GM10266 (cell line): Measurements from ENCODE around the gene MYOCD.

ENCODE experiments used
- DNase-seq: peaks from one replicate; pipeline ENCODE4 v3.0.0; 2012; ENCODE audit errors: extremely low spot score
- TF ChIP-seq, protein P1 (sequence below): IDR thresholded peaks from 2 replicates; pipeline ENCODE4 v1.5.1; 2012; ENCODE audit warnings: mild to moderate bottlenecking, low read depth; ENCODE audit not compliant: control insufficient read depth, insufficient read depth; ENCODE audit errors: missing control alignments

The MYOCD gene

DNA sequence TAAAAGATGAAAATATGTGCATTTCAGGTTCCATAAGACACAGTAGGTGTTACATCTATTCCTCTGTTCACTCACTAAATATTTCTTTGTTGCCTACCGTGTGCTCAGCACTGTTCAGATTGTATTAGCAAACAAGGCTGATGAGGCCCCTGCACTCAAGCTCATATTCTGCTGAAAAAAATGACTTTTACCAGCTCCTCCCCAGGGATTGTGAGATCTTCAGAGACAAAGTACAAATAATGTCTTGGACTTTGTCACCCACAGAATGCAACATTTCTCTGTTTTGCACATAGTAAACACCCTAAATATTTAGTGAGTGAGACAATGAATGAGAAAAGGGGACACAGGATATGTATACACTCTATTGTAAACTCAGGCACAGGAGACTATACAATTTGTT, 21.9 kb upstream of the MYOCD start:
- DNase-seq = no peak

DNA sequence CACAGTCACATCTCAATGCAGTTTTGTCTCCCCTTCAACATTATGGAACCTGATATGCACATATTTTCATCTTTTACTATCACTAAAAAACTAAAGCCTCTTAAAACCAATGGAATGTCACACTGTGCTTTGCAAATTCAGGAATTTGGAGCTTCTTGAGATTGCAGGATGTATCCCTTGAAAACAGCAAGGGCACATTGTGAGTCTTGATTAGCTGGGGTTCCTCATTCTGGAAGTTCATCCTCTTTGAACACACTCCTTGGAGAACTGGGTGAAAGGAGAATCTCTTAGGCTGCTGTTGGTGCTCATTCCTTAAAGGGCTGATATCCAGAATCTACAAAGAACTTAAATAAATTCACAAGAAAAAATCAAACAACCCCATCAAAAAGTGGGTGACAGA, 21.1 kb upstream of the MYOCD start:
- no peak for DNase-seq
- TF ChIP-seq, protein P1, sequence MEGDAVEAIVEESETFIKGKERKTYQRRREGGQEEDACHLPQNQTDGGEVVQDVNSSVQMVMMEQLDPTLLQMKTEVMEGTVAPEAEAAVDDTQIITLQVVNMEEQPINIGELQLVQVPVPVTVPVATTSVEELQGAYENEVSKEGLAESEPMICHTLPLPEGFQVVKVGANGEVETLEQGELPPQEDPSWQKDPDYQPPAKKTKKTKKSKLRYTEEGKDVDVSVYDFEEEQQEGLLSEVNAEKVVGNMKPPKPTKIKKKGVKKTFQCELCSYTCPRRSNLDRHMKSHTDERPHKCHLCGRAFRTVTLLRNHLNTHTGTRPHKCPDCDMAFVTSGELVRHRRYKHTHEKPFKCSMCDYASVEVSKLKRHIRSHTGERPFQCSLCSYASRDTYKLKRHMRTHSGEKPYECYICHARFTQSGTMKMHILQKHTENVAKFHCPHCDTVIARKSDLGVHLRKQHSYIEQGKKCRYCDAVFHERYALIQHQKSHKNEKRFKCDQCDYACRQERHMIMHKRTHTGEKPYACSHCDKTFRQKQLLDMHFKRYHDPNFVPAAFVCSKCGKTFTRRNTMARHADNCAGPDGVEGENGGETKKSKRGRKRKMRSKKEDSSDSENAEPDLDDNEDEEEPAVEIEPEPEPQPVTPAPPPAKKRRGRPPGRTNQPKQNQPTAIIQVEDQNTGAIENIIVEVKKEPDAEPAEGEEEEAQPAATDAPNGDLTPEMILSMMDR = no peak

More for the DNA sequence above, 21.9 kb upstream of the MYOCD start:
- TF ChIP-seq, protein P1 = no peak

DNA sequence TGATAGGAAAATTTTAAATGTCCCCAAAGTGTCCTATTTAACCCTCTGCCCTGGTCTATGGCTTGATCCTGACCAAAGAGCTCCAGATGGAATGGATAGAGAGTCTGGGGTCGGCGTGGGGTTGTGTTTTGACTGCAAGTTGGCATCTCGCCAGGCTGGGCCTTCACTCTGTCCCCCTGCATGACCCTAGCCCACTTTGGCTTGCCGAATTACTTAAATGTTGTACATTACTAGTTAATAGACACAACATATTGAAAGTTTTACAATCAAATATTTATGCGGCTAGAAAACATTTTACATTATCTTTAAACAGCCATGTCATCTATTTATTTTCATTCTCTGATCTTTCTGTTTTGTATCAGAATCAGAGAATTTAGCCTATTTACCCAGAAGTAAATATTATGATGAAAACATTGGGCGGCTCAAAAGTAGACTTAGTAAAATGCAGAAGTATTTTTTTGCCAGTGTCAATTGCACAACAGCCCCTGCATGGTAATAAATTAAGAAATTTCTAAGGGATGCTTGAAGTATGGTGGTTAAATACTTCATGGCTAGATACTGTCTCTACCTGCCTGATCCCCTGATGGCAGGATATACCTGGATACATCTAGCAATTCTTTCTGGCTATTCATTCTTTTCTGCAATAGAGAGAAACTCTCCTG, 18.8 kb upstream of the MYOCD start:
- TF ChIP-seq, protein P1 = no peak
- DNase-seq = no peak

DNA sequence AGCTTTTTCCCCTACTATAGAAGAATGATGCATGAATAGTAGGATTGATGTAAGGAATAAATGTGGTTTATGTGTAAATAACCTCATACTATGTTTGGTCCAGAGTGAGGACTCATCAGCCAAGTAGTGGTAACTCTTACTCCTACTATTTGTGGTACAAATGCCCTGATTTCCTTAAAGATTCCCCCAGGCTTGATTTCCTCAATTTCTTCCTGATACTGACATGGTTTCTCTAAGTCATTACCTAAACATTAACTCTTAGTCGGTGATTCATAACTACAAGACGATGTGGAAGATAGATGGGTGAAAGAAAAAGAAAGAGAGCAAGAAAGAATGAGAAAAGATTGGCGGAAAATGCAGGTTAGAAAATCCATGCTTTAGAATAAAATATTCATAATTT, 17.2 kb upstream of the MYOCD start:
- TF ChIP-seq, protein P1 = no peak
- DNase-seq = no peak

DNA sequence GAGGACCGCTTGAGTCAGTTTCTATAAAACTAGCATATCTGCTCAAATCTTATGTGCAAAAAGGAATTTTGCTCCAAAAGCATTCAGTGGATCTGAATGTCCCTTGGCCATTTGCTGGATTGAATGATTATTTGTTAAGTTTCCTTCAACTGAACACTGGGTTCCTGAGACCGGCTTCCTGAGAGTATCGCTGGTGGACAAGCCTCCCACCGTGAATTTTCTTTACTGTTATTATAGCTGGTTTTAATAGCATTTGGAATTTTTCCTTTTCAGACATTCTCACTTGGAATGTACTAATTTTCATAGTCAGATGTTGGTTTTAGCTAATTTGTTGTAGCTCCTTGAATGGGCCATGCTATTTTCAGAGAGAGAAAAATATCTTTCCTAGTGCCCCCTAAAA, 9.8 kb upstream of the MYOCD start:
- TF ChIP-seq, protein P1 = no peak
- DNase-seq = no peak

DNA sequence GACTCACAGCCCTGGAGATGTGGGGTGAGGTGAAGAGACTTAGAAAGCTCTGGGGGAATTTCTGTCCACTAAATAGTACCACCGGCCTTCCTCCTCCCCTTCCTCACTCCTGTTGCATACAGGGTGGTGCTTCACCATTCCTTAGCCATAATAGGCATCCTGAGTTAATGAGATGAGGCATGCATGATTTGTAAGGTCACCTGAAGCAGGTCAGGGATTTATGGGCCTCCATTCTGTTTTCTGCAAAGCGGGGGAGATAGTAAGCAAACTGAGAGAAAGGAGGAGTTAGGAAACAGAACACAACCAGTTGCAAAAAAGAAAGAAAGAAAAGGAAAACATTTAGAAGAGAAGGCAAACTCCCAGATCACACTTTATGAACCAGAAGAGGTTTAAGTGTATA, 9.3 kb upstream of the MYOCD start:
- no peak for DNase-seq

DNA sequence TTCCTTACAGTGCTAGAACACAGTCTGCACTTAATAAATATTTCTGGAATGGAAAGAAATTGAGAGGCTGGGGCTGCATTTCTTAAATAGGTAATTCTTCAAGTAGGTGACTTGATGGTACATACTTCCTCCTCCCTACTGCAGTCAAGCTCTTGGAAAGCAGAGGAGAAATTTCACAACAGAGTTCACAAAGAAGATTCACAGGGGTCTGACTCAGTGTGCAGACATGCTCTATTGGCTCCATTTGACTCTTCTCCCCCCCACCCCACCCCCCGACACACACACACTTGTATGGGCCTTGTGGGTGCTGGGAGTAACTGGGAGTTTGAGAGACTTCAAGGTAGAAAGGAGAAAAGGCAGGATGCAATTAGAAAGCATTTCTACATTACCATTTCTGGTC, 6.2 kb upstream of the MYOCD start:
- no peak for DNase-seq
- TF ChIP-seq, protein P1 = no peak

More for the DNA sequence above, 9.3 kb upstream of the MYOCD start:
- TF ChIP-seq, protein P1 = no peak
